Kidney epithelial cell (primary cell): ENCODE results near the gene FAM171A2. TPM values are rescaled to one million over a fixed set of nuclear protein-coding genes. Genes with fewer than 3 reads are reported as not detected.
"Not testable (repeated sequence)": the region's sequence is repeated elsewhere in the genome, so short reads cannot be mapped to it uniquely, and the experiment has no call there.

Source experiments
- DNase-seq: peaks from one replicate; pipeline ENCODE4 v3.0.0-alpha.2; 2010; ENCODE audit warnings: low read depth
- H3K27me3 ChIP-seq: 2 replicates; pipeline ENCODE4 v1.6.0; 2011; ENCODE audit warnings: low read length; ENCODE audit not compliant: control insufficient read depth, insufficient read depth
- H3K36me3 ChIP-seq: 2 replicates; pipeline ENCODE4 v1.5.1; 2011; ENCODE audit warnings: low read length; ENCODE audit not compliant: control insufficient read depth, insufficient read depth
- H3K4me3 ChIP-seq: 2 replicates; pipeline ENCODE4 v1.5.1; 2011; ENCODE audit warnings: low read depth, mild to moderate bottlenecking, control low read depth, low read length
- total RNA-seq: library from RNA; depleted of rRNA; stranded (reverse); fragments of >200 nt; gene quantifications from 2 replicates; pipeline ENCODE4 v1.2.3, GENCODE V29; 2015
- TF ChIP-seq, protein P1 (sequence below): IDR thresholded peaks from 2 replicates; pipeline ENCODE4 v1.5.1; 2011; ENCODE audit warnings: mild to moderate bottlenecking, moderate library complexity, low read length, control low read depth, inconsistent platforms; ENCODE audit not compliant: insufficient read depth, poor library complexity, severe bottlenecking

FAM171A2 gene
- total RNA-seq, 1 donor from 2014 or later: 12.6 TPM

DNA sequence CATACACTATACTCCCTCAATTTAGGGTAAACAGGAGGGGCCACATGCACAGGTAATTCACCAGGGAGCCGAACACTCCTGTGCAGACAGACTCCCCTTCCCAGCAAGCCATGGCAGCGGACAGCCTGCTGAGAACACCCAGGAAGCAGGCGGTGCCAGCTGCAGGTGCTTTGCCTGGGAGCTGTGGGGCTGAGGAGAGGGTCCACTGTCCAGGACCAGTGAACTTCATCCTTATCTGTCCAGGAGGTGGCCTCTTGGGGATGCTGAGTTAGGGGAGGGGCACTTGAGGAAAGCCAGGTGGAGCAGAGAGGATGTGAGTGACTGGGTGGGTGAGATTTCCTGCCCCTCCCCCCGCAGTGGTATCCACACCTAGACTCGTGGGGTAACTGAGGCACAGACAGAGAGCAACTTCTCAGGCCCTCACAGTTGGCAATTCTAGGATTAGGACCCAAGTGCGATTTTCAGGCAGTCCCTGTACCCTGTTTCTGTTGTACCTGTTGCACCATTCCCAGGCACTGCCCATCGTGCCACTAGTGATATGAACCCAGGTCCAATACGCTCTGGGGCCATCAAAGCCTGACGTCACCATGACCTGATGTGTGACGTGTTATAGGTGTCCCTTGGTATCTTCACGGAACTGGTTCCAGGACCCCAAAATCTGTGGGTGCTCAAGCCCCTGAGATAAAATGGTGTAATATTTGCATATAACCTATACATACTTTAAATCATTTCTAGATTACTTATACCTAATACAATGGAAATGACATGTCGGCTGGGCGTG lies 17.4 kb downstream of the FAM171A2 start:
- H3K27me3 ChIP-seq: no peaks in the 10 kb centered on the region
- TF ChIP-seq, protein P1, sequence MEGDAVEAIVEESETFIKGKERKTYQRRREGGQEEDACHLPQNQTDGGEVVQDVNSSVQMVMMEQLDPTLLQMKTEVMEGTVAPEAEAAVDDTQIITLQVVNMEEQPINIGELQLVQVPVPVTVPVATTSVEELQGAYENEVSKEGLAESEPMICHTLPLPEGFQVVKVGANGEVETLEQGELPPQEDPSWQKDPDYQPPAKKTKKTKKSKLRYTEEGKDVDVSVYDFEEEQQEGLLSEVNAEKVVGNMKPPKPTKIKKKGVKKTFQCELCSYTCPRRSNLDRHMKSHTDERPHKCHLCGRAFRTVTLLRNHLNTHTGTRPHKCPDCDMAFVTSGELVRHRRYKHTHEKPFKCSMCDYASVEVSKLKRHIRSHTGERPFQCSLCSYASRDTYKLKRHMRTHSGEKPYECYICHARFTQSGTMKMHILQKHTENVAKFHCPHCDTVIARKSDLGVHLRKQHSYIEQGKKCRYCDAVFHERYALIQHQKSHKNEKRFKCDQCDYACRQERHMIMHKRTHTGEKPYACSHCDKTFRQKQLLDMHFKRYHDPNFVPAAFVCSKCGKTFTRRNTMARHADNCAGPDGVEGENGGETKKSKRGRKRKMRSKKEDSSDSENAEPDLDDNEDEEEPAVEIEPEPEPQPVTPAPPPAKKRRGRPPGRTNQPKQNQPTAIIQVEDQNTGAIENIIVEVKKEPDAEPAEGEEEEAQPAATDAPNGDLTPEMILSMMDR: no peak
- H3K36me3 ChIP-seq: peaks cover 1% of the 10 kb centered on the region
- peak overlapping the region; percentile 89 for H3K4me3 ChIP-seq
- DNase-seq: no peak

DNA sequence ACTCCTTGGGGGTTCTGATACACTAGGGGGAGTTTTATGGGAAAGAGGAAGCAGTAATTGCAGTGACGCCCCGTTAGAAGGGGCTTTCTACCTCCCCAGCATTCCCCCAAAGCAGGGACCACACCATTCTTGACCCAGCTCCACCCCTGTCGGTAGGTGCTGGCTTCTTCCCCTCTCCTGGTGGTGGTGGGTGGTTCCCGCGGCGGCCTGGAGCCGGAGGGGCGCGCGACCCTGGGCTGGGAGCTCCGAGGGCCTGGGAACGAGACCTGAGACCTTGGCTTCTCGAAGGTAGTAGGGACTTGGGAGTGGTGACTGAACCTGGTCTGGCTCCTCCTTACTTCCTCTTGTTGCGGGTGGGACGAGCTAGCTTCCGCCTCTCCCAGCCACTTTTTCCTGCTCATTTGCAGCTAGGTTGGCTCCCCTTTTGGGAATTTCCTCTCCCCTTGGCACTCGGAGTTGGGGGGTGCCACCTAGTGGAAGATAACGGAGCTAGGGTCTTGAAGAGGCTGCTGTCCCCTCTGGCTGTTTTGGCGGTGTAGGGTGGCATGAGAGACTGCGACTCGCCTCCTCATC lies 18.1 kb downstream of the FAM171A2 start:
- H3K4me3 ChIP-seq: peak overlapping the region; percentile 89
- no peaks in the 10 kb centered on the region for H3K36me3 ChIP-seq
- peak; percentile 61 for DNase-seq
- TF ChIP-seq, protein P1: peak; percentile 71
- no peaks in the 10 kb centered on the region for H3K27me3 ChIP-seq

DNA sequence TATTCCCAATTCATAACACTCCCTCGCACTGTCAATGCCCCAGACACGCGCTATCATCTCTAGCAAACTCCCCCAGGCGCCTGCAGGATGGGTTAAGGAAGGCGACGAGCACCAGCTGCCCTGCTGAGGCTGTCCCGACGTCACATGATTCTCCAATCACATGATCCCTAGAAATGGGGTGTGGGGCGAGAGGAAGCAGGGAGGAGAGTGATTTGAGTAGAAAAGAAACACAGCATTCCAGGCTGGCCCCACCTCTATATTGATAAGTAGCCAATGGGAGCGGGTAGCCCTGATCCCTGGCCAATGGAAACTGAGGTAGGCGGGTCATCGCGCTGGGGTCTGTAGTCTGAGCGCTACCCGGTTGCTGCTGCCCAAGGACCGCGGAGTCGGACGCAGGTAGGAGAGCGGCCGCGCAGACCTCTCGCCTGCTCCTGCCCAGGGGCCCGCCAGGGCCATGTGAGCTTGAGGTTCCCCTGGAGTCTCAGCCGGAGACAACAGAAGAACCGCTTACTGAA lies 18.7 kb downstream of the FAM171A2 start, which contains the start of gene GRN:
Gene GRN, plus strand, starts transcription at position 364 of the 515 bp plus-strand sequence. CDS start 3,863 bp downstream, outside the sequence.
- Histone ChIP-seq H3K27me3 (no peaks in the 10 kb centered on the region), H3K4me3 (peak within 1 kb of the TSS; percentile 89), H3K36me3 (no peaks in the 10 kb centered on the region)
- TF ChIP-seq, protein P1: no peak
- peak; percentile 96 for DNase-seq

DNA sequence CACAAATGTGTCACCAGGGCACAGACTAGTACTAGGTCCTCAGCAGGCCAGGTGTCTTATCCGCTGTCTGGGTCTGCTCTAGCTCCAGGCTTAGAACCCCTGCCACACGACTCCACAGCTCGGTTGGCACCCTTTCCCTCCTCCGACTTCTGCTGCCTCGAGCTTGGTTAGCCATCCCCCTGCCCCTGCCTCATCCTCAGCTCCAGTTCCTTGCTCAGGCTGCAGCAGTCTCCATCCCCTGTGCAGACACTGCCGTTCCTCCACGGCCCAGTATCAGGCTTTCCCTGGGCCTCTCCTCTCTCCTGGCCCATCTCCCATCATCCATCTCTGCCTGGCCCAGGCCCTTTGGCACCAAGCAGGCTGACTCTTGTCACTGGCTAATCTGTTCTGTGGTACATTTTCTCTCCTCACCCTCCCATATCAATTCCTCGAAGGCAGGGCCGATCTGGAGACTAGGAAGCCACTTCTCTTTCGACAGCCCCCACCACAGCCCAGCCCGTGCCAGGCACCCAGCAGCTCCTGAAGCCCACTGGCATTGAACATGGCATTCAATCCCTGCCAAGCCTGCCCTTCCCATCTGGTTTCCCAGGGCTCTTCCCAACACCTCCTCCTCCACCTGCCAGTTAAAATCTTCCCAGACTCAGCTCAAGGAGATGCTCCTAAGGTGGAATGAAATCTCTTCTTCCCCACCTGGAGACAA lies 20.0 kb downstream of the FAM171A2 start:
- Histone ChIP-seq H3K4me3 (no peak overlapping the region), H3K27me3 (no peaks in the 10 kb centered on the region), H3K36me3 (no peaks in the 10 kb centered on the region)
- TF ChIP-seq, protein P1: no peak
- no peak for DNase-seq

DNA sequence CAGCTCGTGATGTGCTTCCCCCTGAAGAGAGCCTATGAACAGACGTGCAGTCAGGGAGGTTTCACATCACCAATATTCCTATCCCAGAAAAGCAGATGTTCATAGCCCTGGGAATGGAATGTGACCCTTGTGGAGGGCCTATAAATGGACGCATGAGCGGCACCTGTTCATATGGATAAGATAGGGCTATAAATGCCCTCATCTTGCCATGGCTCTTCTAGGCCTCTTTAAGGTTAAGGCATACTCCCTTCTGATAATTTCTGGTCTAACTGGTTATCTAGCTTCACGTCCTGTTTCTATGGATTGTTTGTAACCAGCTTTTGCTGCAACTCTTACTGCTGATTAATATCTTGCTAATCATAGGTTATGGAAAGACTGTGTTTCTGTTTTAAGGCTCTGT lies 23.1 kb downstream of the FAM171A2 start:
- H3K27me3 ChIP-seq, DNase-seq, H3K4me3 ChIP-seq: not testable (repeated sequence)

DNA sequence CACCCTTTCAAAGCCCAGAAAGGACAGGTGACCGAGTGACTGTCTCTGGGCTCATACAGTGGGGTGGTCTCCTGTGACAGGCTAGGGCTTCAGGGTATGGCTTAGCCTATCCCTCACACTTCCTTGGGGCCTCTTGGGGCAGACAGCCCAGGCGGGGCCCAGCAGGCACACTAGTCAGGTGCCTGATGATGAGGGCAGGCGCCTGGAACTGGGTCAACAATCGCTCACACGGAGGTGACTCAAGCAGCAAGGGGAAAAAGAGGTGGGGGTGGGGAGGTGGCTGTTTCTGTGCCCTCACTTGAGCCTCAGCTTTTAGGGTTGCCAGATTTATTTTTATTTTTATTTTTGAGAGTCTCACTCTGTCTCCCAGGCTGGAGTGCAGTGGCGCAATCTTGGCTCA lies 25.0 kb downstream of the FAM171A2 start:
- TF ChIP-seq, protein P1: no peak
- Histone ChIP-seq H3K36me3 (no peaks in the 10 kb centered on the region), H3K4me3 (no peak overlapping the region), H3K27me3 (no peaks in the 10 kb centered on the region)
- DNase-seq: no peak

More for the DNA sequence above, 23.1 kb downstream of the FAM171A2 start:
- not testable (repeated sequence) for H3K36me3 ChIP-seq
